GM21576 (cell line): Measurements from ENCODE around the gene HSD17B14.
"Not testable (repeated sequence)": the region's sequence is repeated elsewhere in the genome, so short reads cannot be mapped to it uniquely, and the experiment has no call there.

Experiments
- ATAC-seq: cut with Tn5 transposase; IDR thresholded peaks from one replicate; pipeline ENCODE4 v1.9.1; 2021; ENCODE audit warnings: mild to moderate bottlenecking, moderate library complexity; ENCODE audit not compliant: unreplicated experiment

The HSD17B14 gene

GRCh38 chr19:48799358-48800300 lies 36.7 kb downstream of the HSD17B14 start:
- ATAC-seq = no peak

GRCh38 chr19:48798937-48799336 lies 37.4 kb downstream of the HSD17B14 start:
- ATAC-seq = no peak

DNA sequence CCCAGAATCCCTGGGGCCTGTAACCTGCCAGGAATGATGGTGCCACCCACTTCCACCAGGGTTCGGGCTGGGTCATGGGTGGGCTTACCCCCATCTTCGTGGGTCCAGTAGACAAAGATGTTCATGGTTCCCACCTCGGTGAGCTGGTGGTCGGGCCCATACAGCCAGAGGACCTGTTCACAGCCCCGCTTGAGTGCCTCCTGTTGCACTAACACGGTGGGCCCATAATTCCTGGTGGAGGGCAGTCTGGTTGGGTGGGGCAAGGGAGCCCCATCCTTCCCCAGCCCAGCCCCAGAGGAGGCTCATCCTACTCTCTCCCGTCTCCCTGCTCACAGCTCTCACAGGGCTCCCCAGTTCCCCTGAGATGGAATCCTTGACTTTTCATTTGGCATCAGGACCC lies 39.2 kb downstream of the HSD17B14 start:
- ATAC-seq = no peak

DNA sequence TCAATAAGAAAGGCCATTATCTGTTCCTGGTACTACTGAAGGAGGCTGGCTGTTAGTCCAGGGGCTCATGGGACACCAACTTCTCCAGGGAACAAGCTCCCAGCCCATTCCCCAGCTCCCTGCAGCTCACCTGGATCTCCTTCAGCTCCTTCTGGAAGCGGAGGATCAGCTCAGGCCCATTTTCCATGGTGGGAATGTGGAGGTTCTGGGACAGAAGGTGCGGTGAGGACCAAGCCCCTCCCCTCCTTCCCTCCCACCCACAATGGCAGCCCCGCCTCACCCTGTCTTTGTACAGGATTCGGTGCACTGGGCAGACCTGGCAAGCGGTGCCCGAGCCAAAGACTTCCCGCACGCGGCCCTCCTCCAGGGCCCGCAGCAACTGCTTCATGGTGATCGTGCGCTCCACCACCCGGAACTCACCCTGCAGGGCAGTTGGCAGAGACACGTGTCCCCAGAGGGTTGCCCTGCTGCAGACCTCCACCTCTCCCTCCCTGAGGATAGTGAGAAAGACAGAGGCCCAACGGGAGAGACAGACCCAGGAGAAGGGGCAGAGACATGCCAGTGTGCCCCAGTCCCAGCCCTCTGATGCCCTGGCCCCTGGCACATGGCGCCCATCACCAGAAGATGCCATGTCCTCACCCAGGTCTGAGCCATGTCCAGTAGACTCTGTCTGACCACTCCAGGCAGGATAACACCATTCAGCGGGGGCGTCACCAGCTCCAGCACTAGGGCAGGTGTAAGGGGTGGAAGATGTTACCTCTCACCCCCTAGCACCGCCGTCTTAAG lies 39.8 kb downstream of the HSD17B14 start:
- ATAC-seq = no peak

DNA sequence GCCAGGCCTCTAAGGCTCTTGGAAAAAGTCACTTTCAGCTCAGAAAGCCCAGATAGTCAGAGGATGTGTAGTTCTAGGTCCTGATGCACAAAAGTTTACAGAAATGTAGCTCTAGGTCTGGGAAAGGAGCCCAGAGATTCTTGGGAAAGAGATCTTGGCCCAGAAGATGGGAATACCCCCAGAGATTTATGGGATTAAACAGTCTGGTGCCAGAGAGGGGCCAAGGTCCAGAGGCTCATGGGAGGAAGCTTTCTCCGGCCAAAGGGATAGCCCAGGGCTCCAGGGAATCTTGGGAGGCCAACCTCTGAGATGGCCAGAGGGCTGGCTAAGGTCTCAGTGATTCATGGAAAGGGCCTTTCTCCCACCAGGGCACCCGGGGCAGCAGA lies 40.6 kb downstream of the HSD17B14 start:
- no peak for ATAC-seq

- peak; percentile 67 for ATAC-seq
Observed at GRCh38 chr19:48795055-48795684, 41.1 kb downstream of the HSD17B14 start.

GRCh38 chr19:48794291-48794690 lies 42.0 kb downstream of the HSD17B14 start:
- ATAC-seq = no peak

GRCh38 chr19:48793271-48793670 lies 43.0 kb downstream of the HSD17B14 start:
- ATAC-seq = no peak

DNA sequence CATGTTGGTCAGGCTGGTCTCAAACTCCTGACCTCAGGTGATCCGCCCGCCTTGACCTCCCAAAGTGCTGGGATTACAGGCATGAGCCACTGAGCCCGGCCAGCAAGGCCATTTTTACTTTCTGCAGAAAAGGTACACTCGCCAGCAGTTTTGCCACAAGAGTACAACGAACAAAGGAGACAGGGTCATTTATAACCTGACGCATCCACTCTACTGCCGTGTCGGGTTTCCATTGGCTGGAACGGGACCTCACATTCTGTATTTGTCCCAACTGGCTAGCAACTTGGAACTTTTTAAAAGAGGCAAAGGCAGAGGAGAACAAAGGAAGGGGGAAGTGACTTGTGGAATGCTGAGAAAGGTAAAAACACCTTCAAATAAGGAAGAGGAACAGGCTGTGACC lies 49.0 kb downstream of the HSD17B14 start:
- ATAC-seq = not testable (repeated sequence)

GRCh38 chr19:48786422-48786821 lies 49.9 kb downstream of the HSD17B14 start:
- ATAC-seq = not testable (repeated sequence)

DNA sequence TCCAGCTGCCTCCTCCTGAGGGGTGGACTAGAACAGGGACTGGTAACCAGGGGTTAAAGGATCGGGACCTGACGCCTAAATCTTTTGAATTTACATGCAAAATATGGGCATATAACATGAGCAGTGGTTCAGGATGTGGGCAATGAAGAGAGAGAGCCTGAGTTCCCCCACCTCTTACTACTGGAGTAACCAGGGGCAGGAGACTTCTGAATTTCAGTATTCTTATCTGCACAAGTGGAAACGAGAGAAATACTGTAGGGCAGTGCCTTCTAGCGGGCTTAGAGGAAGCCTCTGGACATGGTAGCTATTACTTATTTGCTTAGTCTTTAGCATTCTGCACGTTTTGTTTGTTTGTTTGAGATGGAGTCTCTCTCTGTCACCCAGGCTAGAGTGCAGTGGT lies 51.8 kb downstream of the HSD17B14 start:
- ATAC-seq = no peak

- no peak for ATAC-seq
Observed at GRCh38 chr19:48780631-48781391, 55.5 kb downstream of the HSD17B14 start.

- no peak for ATAC-seq
Observed at GRCh38 chr19:48779636-48780035, 56.7 kb downstream of the HSD17B14 start.

- no peak for ATAC-seq
Observed at GRCh38 chr19:48777720-48778119, 58.6 kb downstream of the HSD17B14 start.

DNA sequence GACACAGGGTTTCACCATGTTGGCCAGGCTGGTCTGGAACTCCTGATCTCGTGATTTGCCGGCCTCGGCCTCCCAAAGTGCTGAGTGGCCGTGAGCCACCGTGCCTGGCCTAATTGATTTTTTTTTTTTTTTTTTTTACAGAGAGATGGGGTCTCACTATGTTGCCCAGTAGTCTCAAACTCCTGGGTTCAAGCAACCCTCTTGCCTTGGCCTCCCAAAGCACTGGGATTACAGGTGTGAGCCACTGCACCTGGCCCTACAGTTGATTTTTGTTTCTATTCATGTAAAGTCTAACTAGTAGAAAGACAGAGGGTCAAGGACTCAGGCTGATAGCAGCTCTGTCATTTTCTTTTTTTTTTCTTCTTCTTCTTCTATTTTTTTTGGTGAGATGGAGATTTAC lies 59.2 kb downstream of the HSD17B14 start:
- no peak for ATAC-seq

DNA sequence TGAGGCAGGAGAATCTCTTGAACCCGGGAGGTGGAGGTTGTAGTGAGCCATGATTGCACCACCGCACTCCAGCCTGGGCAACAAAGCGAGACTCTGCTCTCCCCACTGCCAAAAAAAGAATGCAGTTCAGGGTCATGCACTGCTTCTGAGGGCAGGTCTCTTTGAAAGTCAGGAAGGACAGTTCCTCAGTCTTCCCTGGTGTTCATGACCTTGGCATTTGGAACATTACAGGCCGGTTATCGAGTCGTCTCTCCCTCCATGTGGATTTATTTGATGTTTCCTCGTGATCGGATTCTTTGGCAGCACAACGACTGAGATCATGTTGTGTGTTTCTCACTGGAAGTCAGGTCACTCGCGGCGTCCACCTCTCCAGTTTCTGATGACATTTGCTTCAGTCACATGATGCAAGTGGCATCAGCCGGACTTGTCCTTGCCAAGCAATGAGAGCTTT lies 63.8 kb downstream of the HSD17B14 start:
- no peak for ATAC-seq

DNA sequence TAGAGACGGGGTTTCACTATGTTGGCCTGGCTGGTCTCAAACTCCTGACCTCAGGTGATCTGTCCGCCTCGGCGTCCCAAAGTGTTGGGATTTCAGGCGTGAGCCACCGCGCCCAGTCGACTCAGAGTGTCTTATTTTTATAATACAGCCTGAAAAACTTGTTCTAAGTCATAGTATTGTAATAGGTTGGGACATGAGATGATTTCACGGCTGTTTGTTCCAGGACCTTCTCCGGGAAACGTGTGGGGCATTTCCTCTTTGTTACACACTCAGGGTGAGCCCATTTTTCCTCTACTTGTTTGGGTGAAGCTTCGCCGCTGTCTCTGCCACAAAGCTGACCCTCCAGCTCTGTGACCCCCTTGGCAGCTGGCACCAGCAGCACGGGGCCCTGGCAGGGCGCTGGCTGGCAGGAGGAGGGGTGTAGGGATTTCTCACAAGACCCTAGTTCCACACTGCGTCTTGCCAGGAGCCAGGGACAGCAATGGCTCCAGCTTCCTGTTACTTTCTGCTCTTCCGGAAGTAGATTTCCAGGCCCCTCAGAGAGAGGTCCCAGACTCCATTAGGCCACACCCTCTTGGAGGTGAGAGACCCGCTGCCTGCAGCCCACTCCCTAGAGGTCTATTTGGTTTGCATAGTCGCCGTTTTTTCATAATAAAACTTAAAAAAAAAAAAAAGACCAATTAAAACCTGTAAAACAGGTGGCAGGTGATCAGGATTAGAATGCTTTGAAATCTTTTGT lies 65.4 kb downstream of the HSD17B14 start:
- ATAC-seq = no peak

GRCh38 chr19:48770266-48770665 lies 66.0 kb downstream of the HSD17B14 start:
- no peak for ATAC-seq

DNA sequence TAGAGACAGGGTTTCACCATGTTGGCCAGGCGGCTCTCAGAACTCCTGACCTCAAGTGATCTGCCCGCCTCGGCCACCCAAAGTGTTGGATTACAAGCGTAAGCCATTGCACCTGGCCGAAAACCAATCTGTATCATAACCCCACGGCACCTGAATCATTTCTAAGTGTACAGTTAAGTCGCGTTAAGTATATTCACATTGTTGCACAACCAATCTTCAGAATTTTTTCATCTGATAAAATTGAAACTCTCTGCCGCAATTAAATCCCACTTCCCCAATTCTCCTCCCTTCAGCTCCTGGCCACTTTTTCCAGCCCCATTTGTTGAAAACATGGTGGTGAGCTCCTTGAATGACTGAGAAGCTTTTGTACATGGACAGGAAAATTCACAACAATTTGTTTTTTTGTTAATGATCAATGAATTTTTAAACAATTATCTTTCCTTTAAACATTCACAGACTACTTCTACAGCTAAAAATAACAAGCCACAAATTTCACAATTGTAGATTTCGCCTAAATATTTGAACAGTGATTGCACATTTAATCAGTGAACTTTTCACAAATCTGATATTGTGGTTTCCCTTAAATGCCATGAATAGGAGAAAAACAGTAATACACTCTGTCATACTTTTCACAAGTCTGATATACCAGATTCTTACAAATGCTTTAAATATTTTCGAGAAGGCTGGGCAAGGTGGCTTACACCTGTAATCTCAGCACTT lies 67.1 kb downstream of the HSD17B14 start:
- no peak for ATAC-seq
